H1 (cell line): ENCODE results near the gene GPATCH2L. TPM values are rescaled to one million over a fixed set of nuclear protein-coding genes. Genes with fewer than 3 reads are reported as not detected.

Source experiments
- CHD7 ChIP-seq: fragments of 300-600 bp; sonication (generic); IDR thresholded peaks from 2 replicates; pipeline ENCODE4 v1.7.1; 2012; ENCODE audit warnings: low read length, moderate library complexity, mild to moderate bottlenecking, inconsistent platforms; ENCODE audit not compliant: insufficient replicate concordance
- FOSL1 ChIP-seq: IDR thresholded peaks from 2 replicates; pipeline ENCODE4 v1.6.1; 2011; ENCODE audit warnings: mild to moderate bottlenecking, low read depth, low read length, moderate library complexity; ENCODE audit not compliant: insufficient read depth
- polyA plus RNA-seq, 7 experiments: library from polyadenylated mRNA; depleted of rRNA in 3 of 7; stranded (reverse) in 5 of 7; unstranded in 2 of 7; fragments of >200 nt in 5 of 7; fragments of 200-250 nt in 2 of 7; gene quantifications; 1 replicate in 5 of 7; 2 replicates in 1 of 7; 4 replicates in 1 of 7; pipeline versions ENCODE4 v1.2.1 to v1.2.3, GENCODE V29; 2011 to 2013; ENCODE audit warnings: missing spikeins in 2 of 7, mixed read lengths in 2 of 7
- total RNA-seq: library from RNA; stranded (reverse); fragmentation: NEBNext Ultra II Directional; extraction: Animal tissue kit (Norgen Biotek cat#: 25700); gene quantifications from 2 replicates; pipeline ENCODE4 v1.2.1, GENCODE V29; 2021

GPATCH2L gene
- total and polyA plus RNA-seq, 2 of the 8 experiments (the other 6 are each of a cell fraction or from before 2014, with no cell fraction given) = 26.0 to 54.9 TPM

- no peak for TF ChIP-seq CHD7
- no peak for TF ChIP-seq FOSL1
Measured at GRCh38 chr14:76146976-76147375, 4.7 kb upstream of the GPATCH2L start (continued).
